MCF 10A (cell line): ENCODE results near the gene POLR2F. TPM values are rescaled to one million over a fixed set of nuclear protein-coding genes. Genes with fewer than 3 reads are reported as not detected.

Experiments used
- BruUV-seq: library from RNA; stranded (reverse); fragments of 400-500 nt; replicated peaks from 2 replicates; lab custom pipeline; 2021; lab: Mats Ljungman, UMichigan
- CTCF ChIA-PET: fragments of 300-600 bp; sonication (Branson Sonifier 250); formaldehyde crosslinking; extraction: SDS; loops from one replicate; lab custom pipeline; 2021; ENCODE audit warnings: antibody characterized with exemption, inconsistent platforms; lab: Yijun Ruan, JAX
- POLR2A ChIA-PET: fragments of 300-600, 350-650 bp; sonication (Branson Sonifier 250); formaldehyde crosslinking; extraction: SDS; loops from one replicate; lab custom pipeline; 2020; ENCODE audit warnings: antibody characterized with exemption, inconsistent platforms; lab: Yijun Ruan, JAX
- DNase-seq: peaks from one replicate; pipeline ENCODE4 v3.0.0-alpha.2; 2018; ENCODE audit not compliant: unreplicated experiment
- H3K27ac Mint-ChIP-seq: one replicate; pipeline ENCODE4 v1.8.0; 2022; ENCODE audit warnings: mild to moderate bottlenecking, low read depth, mixed read lengths; ENCODE audit not compliant: unreplicated experiment
- H3K27me3 Mint-ChIP-seq: one replicate; pipeline ENCODE4 v1.8.0; 2022; ENCODE audit warnings: mixed read lengths; ENCODE audit not compliant: insufficient read depth, unreplicated experiment
- H3K36me3 Mint-ChIP-seq: one replicate; pipeline ENCODE4 v1.8.0; 2022; ENCODE audit warnings: mild to moderate bottlenecking, moderate library complexity, mixed read lengths; ENCODE audit not compliant: insufficient read depth, unreplicated experiment
- H3K4me1 Mint-ChIP-seq: one replicate; pipeline ENCODE4 v1.8.0; 2022; ENCODE audit warnings: mixed read lengths; ENCODE audit not compliant: insufficient read depth, unreplicated experiment
- H3K4me3 Mint-ChIP-seq: one replicate; pipeline ENCODE4 v1.8.0; 2022; ENCODE audit warnings: mild to moderate bottlenecking, moderate library complexity, mixed read lengths; ENCODE audit not compliant: unreplicated experiment
- H3K9me3 Mint-ChIP-seq: one replicate; pipeline ENCODE4 v1.8.0; 2022; ENCODE audit warnings: mixed read lengths; ENCODE audit not compliant: unreplicated experiment
- intact Hi-C: fragments of 100-400 bp; cut with micrococcal nuclease; formaldehyde crosslinking; loops from 2 replicates; pipeline ENCODE4 v1.14.1; 2022
- total RNA-seq: library from RNA; stranded (reverse); gene quantifications from 2 replicates; pipeline ENCODE4 v1.2.3, GENCODE V29; 2022
- TF ChIP-seq, protein P1 (sequence below): fragments of 200-600 bp; IDR thresholded peaks from one replicate; pipeline ENCODE4 v1.8.0; 2022; ENCODE audit warnings: antibody characterized with exemption, mild to moderate bottlenecking; ENCODE audit not compliant: unreplicated experiment

The POLR2F gene
- total RNA-seq, 1 experiment from 2014 or later, result 87.5 TPM

GRCh38 chr22:37990862-37991261 is 37.4 kb downstream of the POLR2F start:
- intact Hi-C loops, result no loop called here
- Mint-ChIP-seq H3K9me3 (no peaks in the 10 kb centered on the region), H3K4me1 (peaks cover 2% of the 10 kb centered on the region), H3K27ac (no peak overlapping the region), H3K36me3 (no peaks in the 10 kb centered on the region), H3K27me3 (no peaks in the 10 kb centered on the region), H3K4me3 (no peak overlapping the region)
- TF ChIP-seq, protein P1, sequence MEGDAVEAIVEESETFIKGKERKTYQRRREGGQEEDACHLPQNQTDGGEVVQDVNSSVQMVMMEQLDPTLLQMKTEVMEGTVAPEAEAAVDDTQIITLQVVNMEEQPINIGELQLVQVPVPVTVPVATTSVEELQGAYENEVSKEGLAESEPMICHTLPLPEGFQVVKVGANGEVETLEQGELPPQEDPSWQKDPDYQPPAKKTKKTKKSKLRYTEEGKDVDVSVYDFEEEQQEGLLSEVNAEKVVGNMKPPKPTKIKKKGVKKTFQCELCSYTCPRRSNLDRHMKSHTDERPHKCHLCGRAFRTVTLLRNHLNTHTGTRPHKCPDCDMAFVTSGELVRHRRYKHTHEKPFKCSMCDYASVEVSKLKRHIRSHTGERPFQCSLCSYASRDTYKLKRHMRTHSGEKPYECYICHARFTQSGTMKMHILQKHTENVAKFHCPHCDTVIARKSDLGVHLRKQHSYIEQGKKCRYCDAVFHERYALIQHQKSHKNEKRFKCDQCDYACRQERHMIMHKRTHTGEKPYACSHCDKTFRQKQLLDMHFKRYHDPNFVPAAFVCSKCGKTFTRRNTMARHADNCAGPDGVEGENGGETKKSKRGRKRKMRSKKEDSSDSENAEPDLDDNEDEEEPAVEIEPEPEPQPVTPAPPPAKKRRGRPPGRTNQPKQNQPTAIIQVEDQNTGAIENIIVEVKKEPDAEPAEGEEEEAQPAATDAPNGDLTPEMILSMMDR, result no peak
- BruUV-seq, result no TSS peak
- DNase-seq, result no peak
- ChIA-PET CTCF (no interaction called here), POLR2A (no interaction called here)

GRCh38 chr22:37991731-37992442 is 38.4 kb downstream of the POLR2F start:
- no peaks in the 10 kb centered on the region for H3K9me3 Mint-ChIP-seq
- H3K27me3 Mint-ChIP-seq, result no peaks in the 10 kb centered on the region
- H3K36me3 Mint-ChIP-seq, result no peaks in the 10 kb centered on the region
- H3K27ac Mint-ChIP-seq, result no peak overlapping the region
- no peak overlapping the region for H3K4me3 Mint-ChIP-seq
- H3K4me1 Mint-ChIP-seq, result peaks cover 12% of the 10 kb centered on the region
- intact Hi-C loops, result no loop called here
- ChIA-PET CTCF (interaction anchor here (0.6 kb wide), 1 partner anchor 128 kb away, joined by 4 read pairs; no protein-coding TSS in a partner anchor), POLR2A (no interaction called here)
- TF ChIP-seq, protein P1, result no peak
- no TSS peak for BruUV-seq
- no peak for DNase-seq

GRCh38 chr22:37994049-37994448 is 40.5 kb downstream of the POLR2F start:
- BruUV-seq, result no TSS peak
- Mint-ChIP-seq H3K9me3 (no peaks in the 10 kb centered on the region), H3K27ac (no peak overlapping the region), H3K4me3 (no peak overlapping the region), H3K4me1 (peaks cover 28% of the 10 kb centered on the region), H3K36me3 (no peaks in the 10 kb centered on the region), H3K27me3 (no peaks in the 10 kb centered on the region)
- TF ChIP-seq, protein P1, result no peak
- ChIA-PET POLR2A (interaction anchor here (0.7 to 0.8 kb wide), 3 partner anchors 23 to 76 kb away, joined by 3 read pairs; no protein-coding TSS in a partner anchor), CTCF (interaction anchor here (1.0 to 1.4 kb wide), 2 partner anchors 58 to 131 kb away, joined by 3 to 7 read pairs; no protein-coding TSS in a partner anchor)
- intact Hi-C loops, result no loop called here
- no peak for DNase-seq

GRCh38 chr22:37994982-37995381 is 41.5 kb downstream of the POLR2F start:
- intact Hi-C loops, result no loop called here
- Mint-ChIP-seq H3K4me3 (no peak overlapping the region), H3K27ac (no peak overlapping the region), H3K4me1 (peaks cover 37% of the 10 kb centered on the region), H3K27me3 (no peaks in the 10 kb centered on the region), H3K9me3 (no peaks in the 10 kb centered on the region), H3K36me3 (no peaks in the 10 kb centered on the region)
- TF ChIP-seq, protein P1, result no peak
- CTCF ChIA-PET, result interaction anchor here (0.6 to 1.4 kb wide), 3 partner anchors 10 to 132 kb away, joined by 3 to 7 read pairs (median 5); no protein-coding TSS in a partner anchor
- DNase-seq, result no peak
- no TSS peak for BruUV-seq
- POLR2A ChIA-PET, result interaction anchor here (0.7 kb wide), 1 partner anchor 10 kb away, joined by 3 read pairs; no protein-coding TSS in a partner anchor
